HCT116 (cell line): ENCODE measurements around the gene UCN. TPM values are rescaled to one million over a fixed set of nuclear protein-coding genes. Genes with fewer than 3 reads are reported as not detected.

Source experiments
- ATAC-seq: fragments of 200-7000 bp; cut with Tn5 transposase; 2 replicates; pipeline ENCODE4 v1.9.1; 2020; ENCODE audit warnings: mild to moderate bottlenecking, moderate library complexity
- BruUV-seq: library from RNA; stranded (reverse); fragments of 400-500 nt; replicated peaks from 2 replicates; lab custom pipeline; 2021; lab: Mats Ljungman, UMichigan
- CTCF ChIA-PET: fragments of 300-600 bp; sonication (Branson Sonifier 250); formaldehyde crosslinking; loops from one replicate; lab custom pipeline; 2021; ENCODE audit warnings: antibody characterized with exemption; lab: Charles Lee
- POLR2A ChIA-PET: fragments of 300-600, 350-600 bp; sonication (Branson Sonifier 250); formaldehyde crosslinking; loops from one replicate; lab custom pipeline; 2021; ENCODE audit warnings: antibody characterized with exemption; lab: Charles Lee
- RAD21 ChIA-PET, 2 experiments: fragments of 300-600 bp; sonication (Branson Sonifier 250); formaldehyde crosslinking; loops; one replicate each; lab custom pipeline; 2023; ENCODE audit warnings: low total read pairs in 2 of 2; ENCODE audit not compliant: uncharacterized antibody in 2 of 2, unreplicated experiment in 2 of 2, low non-redundant PET in 1 of 2; lab: Charles Lee
- DNase-seq: peaks from one replicate; pipeline ENCODE4 v3.0.0-alpha.2; 2010; ENCODE audit warnings: low read depth, low spot score
- H2AFZ ChIP-seq: fragments of 200-600 bp; shearing (Covaris generic), sonication (generic); 2 replicates; pipeline ENCODE4 v1.6.1; 2017; ENCODE audit warnings: low read depth, mixed run types, mixed read lengths, antibody characterized with exemption, low read length; ENCODE audit not compliant: poor library complexity, severe bottlenecking
- H3K27ac ChIP-seq: 2 replicates; pipeline ENCODE4 v1.5.1; 2012; ENCODE audit warnings: low read depth, low read length
- H3K27me3 ChIP-seq: fragments of 200-600 bp; sonication (generic); 2 replicates; pipeline ENCODE4 v1.6.1; 2016; ENCODE audit warnings: mixed run types, low read length, mixed read lengths; ENCODE audit not compliant: insufficient read depth
- H3K36me3 ChIP-seq, 2 experiments: fragments of 200-500 bp in 1 of 2; fragments of 200-600 bp in 1 of 2; sonication (Bioruptor generic) in 1 of 2; sonication (generic) in 1 of 2; 2 replicates each; pipeline versions ENCODE4 v1.5.1 to v1.6.1; 2014 to 2016; ENCODE audit warnings: low read length in 2 of 2, inconsistent platforms in 1 of 2, mixed read lengths in 1 of 2, mixed run types in 1 of 2; ENCODE audit not compliant: insufficient read depth in 2 of 2, control insufficient read depth in 1 of 2
- H3K4me1 ChIP-seq, 2 experiments: fragments of 200-600 bp in 1 of 2; sonication (generic) in 1 of 2; 2 replicates each; pipeline versions ENCODE4 v1.5.1 to v1.6.1; 2012 to 2017; ENCODE audit warnings: low read length in 2 of 2, inconsistent platforms in 1 of 2, mild to moderate bottlenecking in 1 of 2, mixed read lengths in 1 of 2, mixed run types in 1 of 2, moderate library complexity in 1 of 2; ENCODE audit not compliant: insufficient read depth in 2 of 2, control insufficient read depth in 1 of 2
- H3K4me2 ChIP-seq: fragments of 200-600 bp; sonication (generic); 2 replicates; pipeline ENCODE4 v1.6.1; 2017; ENCODE audit warnings: mixed run types, low read length, mixed read lengths
- H3K4me3 ChIP-seq, 2 experiments: fragments of 200-600 bp in 1 of 2; sonication (generic) in 1 of 2; replicated peaks in 1 of 2; 2 replicates each; pipeline ENCODE4 v1.5.1; 2011 to 2016; ENCODE audit warnings: low read length in 2 of 2, control low read depth in 1 of 2, low read depth in 1 of 2, mild to moderate bottlenecking in 1 of 2, mixed read lengths in 1 of 2, mixed run types in 1 of 2
- H3K79me2 ChIP-seq: fragments of 200-600 bp; sonication (generic); 2 replicates; pipeline ENCODE4 v1.6.1; 2017; ENCODE audit warnings: mild to moderate bottlenecking, mixed run types, low read length, moderate library complexity, mixed read lengths; ENCODE audit not compliant: insufficient read depth
- H3K9ac ChIP-seq: fragments of 200-600 bp; sonication (generic); 2 replicates; pipeline ENCODE4 v1.6.1; 2016; ENCODE audit warnings: low read length, mixed read lengths
- H3K9me2 ChIP-seq: fragments of 200-600 bp; sonication (generic), shearing (Covaris generic); 2 replicates; pipeline ENCODE4 v1.6.1; 2017; ENCODE audit warnings: mixed run types, mild to moderate bottlenecking, moderate library complexity; ENCODE audit not compliant: insufficient read depth
- H3K9me3 ChIP-seq, 2 experiments: fragments of 200-500 bp in 1 of 2; fragments of 200-600 bp in 1 of 2; sonication (Bioruptor generic) in 1 of 2; sonication (generic) in 1 of 2; 2 replicates each; pipeline ENCODE4 v1.6.1; 2014 to 2017; ENCODE audit warnings: low read length in 2 of 2, mixed read lengths in 2 of 2, inconsistent platforms in 1 of 2, low read depth in 1 of 2, mild to moderate bottlenecking in 1 of 2, mixed run types in 1 of 2, moderate library complexity in 1 of 2; ENCODE audit not compliant: control insufficient read depth in 1 of 2, insufficient read depth in 1 of 2
- H4K20me1 ChIP-seq: fragments of 200-600 bp; sonication (generic), shearing (Covaris generic); 2 replicates; pipeline ENCODE4 v1.6.1; 2017; ENCODE audit warnings: mixed run types, mild to moderate bottlenecking, moderate library complexity; ENCODE audit not compliant: insufficient read depth
- CBX3 ChIP-seq: IDR thresholded peaks from 2 replicates; pipeline ENCODE4 v1.6.1; 2012; ENCODE audit warnings: low read depth
- CEBPB ChIP-seq: IDR thresholded peaks from 2 replicates; pipeline ENCODE4 v1.6.1; 2012; ENCODE audit warnings: low read depth
- EGR1 ChIP-seq: IDR thresholded peaks from 2 replicates; pipeline ENCODE4 v1.6.1; 2012; ENCODE audit warnings: low read depth
- ELF1 ChIP-seq: IDR thresholded peaks from 2 replicates; pipeline ENCODE4 v1.6.1; 2012; ENCODE audit warnings: low read depth, borderline replicate concordance
- EZH2 ChIP-seq: fragments of 200-600 bp; sonication (generic); IDR thresholded peaks from 2 replicates; pipeline ENCODE4 v1.6.1; 2017; ENCODE audit warnings: antibody characterized with exemption, mixed run types
- EZH2phosphoT487 ChIP-seq: fragments of 200-600 bp; IDR thresholded peaks from 2 replicates; pipeline ENCODE4 v1.6.1; 2018; ENCODE audit warnings: antibody characterized with exemption, borderline replicate concordance
- FOSL1 ChIP-seq: IDR thresholded peaks from 2 replicates; pipeline ENCODE4 v1.6.1; 2012; ENCODE audit warnings: low read depth
- JUND ChIP-seq: IDR thresholded peaks from 2 replicates; pipeline ENCODE4 v1.6.1; 2012
- POLR2AphosphoS5 ChIP-seq: IDR thresholded peaks from 2 replicates; pipeline ENCODE4 v1.6.1; 2011; ENCODE audit warnings: mild to moderate bottlenecking, low read depth, low read length, moderate library complexity
- RAD21 ChIP-seq: IDR thresholded peaks from 2 replicates; pipeline ENCODE4 v1.6.1; 2012; ENCODE audit warnings: low read depth, mild to moderate bottlenecking
- SIN3A ChIP-seq: IDR thresholded peaks from 2 replicates; pipeline ENCODE4 v1.6.1; 2012; ENCODE audit warnings: low read depth
- SP1 ChIP-seq: IDR thresholded peaks from 2 replicates; pipeline ENCODE4 v1.6.1; 2012; ENCODE audit warnings: low read depth
- SRF ChIP-seq: IDR thresholded peaks from 2 replicates; pipeline ENCODE4 v1.6.1; 2012; ENCODE audit warnings: low read depth
- TCF7L2 ChIP-seq: IDR thresholded peaks from 2 replicates; pipeline ENCODE4 v1.7.0; 2011; ENCODE audit warnings: borderline replicate concordance, inconsistent platforms; ENCODE audit not compliant: insufficient read depth, insufficient read length; ENCODE audit errors: extremely low read depth
- intact Hi-C: fragments of 100-400 bp; cut with micrococcal nuclease; formaldehyde crosslinking; loops from 2 replicates; pipeline ENCODE4 v1.10.0; 2022
- total RNA-seq: library from RNA; stranded (reverse); gene quantifications from one replicate; pipeline ENCODE4 v1.2.1, GENCODE V29; 2021; ENCODE audit not compliant: unreplicated experiment
- TF ChIP-seq, protein P1 (sequence below): IDR thresholded peaks from 2 replicates; pipeline ENCODE4 v1.6.1; 2011; ENCODE audit warnings: mild to moderate bottlenecking, low read length, moderate library complexity; ENCODE audit not compliant: insufficient replicate concordance; ENCODE audit errors: extremely low read depth
- TF ChIP-seq, protein P2 (sequence below): IDR thresholded peaks from 2 replicates; pipeline ENCODE4 v1.6.1; 2012
- TF ChIP-seq, protein P3 (sequence below): IDR thresholded peaks from 2 replicates; pipeline ENCODE4 v1.6.1; 2012

The UCN gene
- total RNA-seq, 1 experiment from 2014 or later: 8.0 TPM

DNA sequence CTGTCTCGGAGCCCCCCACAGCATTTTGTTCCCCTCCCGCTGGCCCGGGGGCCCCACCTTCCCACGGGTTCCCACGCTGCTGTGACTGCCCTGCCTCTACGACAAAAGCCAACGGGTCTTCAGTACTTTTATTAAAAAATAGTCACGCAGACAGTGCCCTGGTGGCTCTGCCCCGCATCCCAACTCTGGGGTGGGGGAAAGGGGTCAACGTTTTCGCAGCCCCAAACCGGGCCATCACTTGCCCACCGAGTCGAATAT lies 1.0 kb downstream of the UCN start:
- no peaks in the 10 kb centered on the region for H3K9me2 ChIP-seq
- no peaks in the 10 kb centered on the region for H3K27me3 ChIP-seq
- DNase-seq (no peak), ATAC-seq (no peak)
- ChIA-PET CTCF (no interaction called here), RAD21 (no interaction called here), POLR2A (no interaction called here)
- no peak overlapping the region for H3K4me3 ChIP-seq
- TF ChIP-seq CEBPB (no peak), ELF1 (no peak), POLR2AphosphoS5 (no peak), EZH2 (no peak)
- TF ChIP-seq, protein P1, sequence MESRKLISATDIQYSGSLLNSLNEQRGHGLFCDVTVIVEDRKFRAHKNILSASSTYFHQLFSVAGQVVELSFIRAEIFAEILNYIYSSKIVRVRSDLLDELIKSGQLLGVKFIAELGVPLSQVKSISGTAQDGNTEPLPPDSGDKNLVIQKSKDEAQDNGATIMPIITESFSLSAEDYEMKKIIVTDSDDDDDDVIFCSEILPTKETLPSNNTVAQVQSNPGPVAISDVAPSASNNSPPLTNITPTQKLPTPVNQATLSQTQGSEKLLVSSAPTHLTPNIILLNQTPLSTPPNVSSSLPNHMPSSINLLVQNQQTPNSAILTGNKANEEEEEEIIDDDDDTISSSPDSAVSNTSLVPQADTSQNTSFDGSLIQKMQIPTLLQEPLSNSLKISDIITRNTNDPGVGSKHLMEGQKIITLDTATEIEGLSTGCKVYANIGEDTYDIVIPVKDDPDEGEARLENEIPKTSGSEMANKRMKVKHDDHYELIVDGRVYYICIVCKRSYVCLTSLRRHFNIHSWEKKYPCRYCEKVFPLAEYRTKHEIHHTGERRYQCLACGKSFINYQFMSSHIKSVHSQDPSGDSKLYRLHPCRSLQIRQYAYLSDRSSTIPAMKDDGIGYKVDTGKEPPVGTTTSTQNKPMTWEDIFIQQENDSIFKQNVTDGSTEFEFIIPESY: no peak
- BruUV-seq: no TSS peak
- H3K9ac ChIP-seq: no peak overlapping the region
- H3K4me2 ChIP-seq: no peak overlapping the region
- no peak overlapping the region for H2AFZ ChIP-seq
- H3K9me3 ChIP-seq: no peaks in the 10 kb centered on the region
- H3K79me2 ChIP-seq: no peaks in the 10 kb centered on the region
- peaks cover 0 to 8% of the 10 kb centered on the region in 2 experiments; a peak in 3 of 4 replicates for H3K4me1 ChIP-seq
- H3K27ac ChIP-seq: no peak overlapping the region
- intact Hi-C loops: no loop called here
- peaks cover 0 to 5% of the 10 kb centered on the region in 2 experiments; a peak in 1 of 4 replicates for H3K36me3 ChIP-seq
- H4K20me1 ChIP-seq: no peaks in the 10 kb centered on the region

DNA sequence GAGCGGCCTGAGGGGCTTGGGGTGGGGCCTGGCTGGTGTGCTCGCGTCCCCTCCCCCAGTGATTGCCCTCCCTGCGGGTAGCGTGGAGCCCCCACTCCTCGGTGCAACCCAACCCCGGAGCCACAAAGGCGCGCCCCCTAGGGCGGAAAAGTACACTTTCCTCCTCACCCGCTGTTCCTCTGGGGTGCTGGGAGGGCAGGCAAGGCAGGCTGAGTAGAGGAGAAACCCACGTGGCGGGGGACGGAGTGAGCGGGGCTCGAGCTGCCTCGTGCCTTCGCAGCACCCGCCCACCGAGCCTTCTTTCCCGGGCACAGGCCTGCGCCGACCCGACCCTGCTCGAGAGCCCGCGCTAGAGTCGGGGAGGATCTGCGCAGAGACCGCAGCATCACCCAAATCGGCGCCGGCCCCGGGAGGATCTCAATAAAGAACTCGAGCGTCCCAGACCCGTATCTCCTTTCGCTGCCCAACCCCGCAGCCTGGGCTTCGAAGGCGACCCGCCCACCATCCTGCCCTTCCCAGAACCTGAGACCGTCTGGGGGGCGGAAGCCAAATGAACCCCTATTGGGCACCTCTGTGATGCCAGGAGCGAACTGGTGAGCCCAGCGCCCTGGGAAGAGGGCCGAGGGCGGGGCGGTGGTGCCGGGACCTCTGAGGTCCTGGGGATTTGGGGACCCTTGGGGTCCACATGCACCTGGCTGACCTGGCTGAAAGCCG lies 1.5 kb downstream of the UCN start:
- H3K4me1 ChIP-seq: peaks cover 0 to 8% of the 10 kb centered on the region in 2 experiments; a peak in 3 of 4 replicates
- POLR2A ChIA-PET: no interaction called here
- no peaks in the 10 kb centered on the region for H3K9me2 ChIP-seq
- no peaks in the 10 kb centered on the region for H3K27me3 ChIP-seq
- no peak overlapping the region for H3K9ac ChIP-seq
- H4K20me1 ChIP-seq: no peaks in the 10 kb centered on the region
- H2AFZ ChIP-seq: no peak overlapping the region
- no peak for DNase-seq
- H3K4me2 ChIP-seq: no peak overlapping the region
- peaks cover 0 to 5% of the 10 kb centered on the region in 2 experiments; a peak in 1 of 4 replicates for H3K36me3 ChIP-seq
- H3K9me3 ChIP-seq: no peaks in the 10 kb centered on the region
- TF ChIP-seq CBX3: no peak
- no peak for TF ChIP-seq RAD21
- TF ChIP-seq, protein P2, sequence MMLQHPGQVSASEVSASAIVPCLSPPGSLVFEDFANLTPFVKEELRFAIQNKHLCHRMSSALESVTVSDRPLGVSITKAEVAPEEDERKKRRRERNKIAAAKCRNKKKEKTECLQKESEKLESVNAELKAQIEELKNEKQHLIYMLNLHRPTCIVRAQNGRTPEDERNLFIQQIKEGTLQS: no peak
- TF ChIP-seq SIN3A: no peak
- TF ChIP-seq EZH2phosphoT487: no peak
- TF ChIP-seq SRF: no peak
- TF ChIP-seq EGR1: no peak
- TF ChIP-seq, protein P3, sequence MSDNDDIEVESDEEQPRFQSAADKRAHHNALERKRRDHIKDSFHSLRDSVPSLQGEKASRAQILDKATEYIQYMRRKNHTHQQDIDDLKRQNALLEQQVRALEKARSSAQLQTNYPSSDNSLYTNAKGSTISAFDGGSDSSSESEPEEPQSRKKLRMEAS: no peak
- no peak for TF ChIP-seq TCF7L2
- no peak for TF ChIP-seq FOSL1
- no peak for TF ChIP-seq JUND
- no peak for TF ChIP-seq SP1
- ATAC-seq: no peak
- intact Hi-C loops: no loop called here
- CTCF ChIA-PET: no interaction called here
- no TSS peak for BruUV-seq
- H3K4me3 ChIP-seq: no peak overlapping the region
- RAD21 ChIA-PET: no interaction called here
- H3K79me2 ChIP-seq: no peaks in the 10 kb centered on the region
- H3K27ac ChIP-seq: no peak overlapping the region
